Heart left ventricle (tissue), 16 donors: ENCODE data around the gene UBR1. TPM values are rescaled to one million over a fixed set of nuclear protein-coding genes. Genes with fewer than 3 reads are reported as not detected.

Experiments used
- ATAC-seq, 4 donors: fragments of 200-7000 bp; cut with Tn5 transposase; one replicate each; pipeline ENCODE4 v1.9.1; 2020 to 2022; ENCODE audit warnings: moderate library complexity in 4 of 4, mild to moderate bottlenecking in 3 of 4, moderate number of reproducible peaks in 1 of 4
- DNase-seq, 5 donors: peaks; one replicate each; pipeline ENCODE4 v3.0.0-alpha.2; 2020
- H3K27ac ChIP-seq, 12 donors: fragments of 200-600 bp; sonication (generic) in 4 of 12; one replicate each; pipeline versions ENCODE4 v1.5.0 to v1.8.0; 2016 to 2022; ENCODE audit warnings: mild to moderate bottlenecking in 2 of 12
- H3K27me3 ChIP-seq, 9 donors: fragments of 200-600 bp; sonication (generic) in 2 of 9; one replicate each; pipeline versions ENCODE4 v1.5.1 to v1.8.0; 2016 to 2022; ENCODE audit warnings: mild to moderate bottlenecking in 3 of 9
- H3K36me3 ChIP-seq, 9 donors: fragments of 200-600 bp; sonication (generic) in 2 of 9; one replicate each; pipeline versions ENCODE4 v1.5.0 to v1.8.0; 2018 to 2022; ENCODE audit warnings: mild to moderate bottlenecking in 2 of 9
- H3K4me1 ChIP-seq, 12 donors: fragments of 200-600 bp; sonication (generic) in 4 of 12; one replicate each; pipeline versions ENCODE4 v1.5.0 to v1.8.0; 2016 to 2022; ENCODE audit warnings: mild to moderate bottlenecking in 3 of 12
- H3K4me3 ChIP-seq, 12 donors: fragments of 200-600 bp; sonication (generic) in 4 of 12; one replicate each; pipeline versions ENCODE4 v1.5.0 to v1.8.0; 2017 to 2022; ENCODE audit warnings: mild to moderate bottlenecking in 9 of 12, moderate library complexity in 4 of 12
- H3K9me3 ChIP-seq, 12 donors: fragments of 200-600 bp; sonication (generic) in 4 of 12; one replicate each; pipeline versions ENCODE4 v1.5.0 to v1.8.0; 2016 to 2022; ENCODE audit warnings: mild to moderate bottlenecking in 1 of 12
- POLR2A ChIP-seq, 2 donors: fragments of 450-650 bp; IDR thresholded peaks; one replicate each; pipeline ENCODE4 v1.6.1; 2017; ENCODE audit warnings: antibody characterized with exemption in 2 of 2, mild to moderate bottlenecking in 2 of 2, moderate library complexity in 2 of 2
- WGBS, 4 donors: extraction: QIAGEN DNeasy Blood & Tissue Kit in 2 of 4; methylation state at CpG; one replicate each; pipeline versions ENCODE4 v1.1.5 to v1.1.7; 2013 to 2018; 5-methylcytosine and 5-hydroxymethylcytosine counted together
- intact Hi-C, 10 donors: fragments of 100-400 bp; cut with DNase I; formaldehyde crosslinking; loops; one replicate each; pipeline versions ENCODE4 v1.11.1 to v1.14.2; 2022
- polyA plus RNA-seq, 2 donors: library from polyadenylated mRNA; stranded (reverse); fragments of 200-250 nt; gene quantifications; one replicate each; pipeline ENCODE4 v1.2.3, GENCODE V29; 2013
- total RNA-seq, 9 donors: library from RNA; depleted of rRNA in 2 of 9; stranded (reverse); fragments of >200 nt in 2 of 9; fragmentation: NEBNext Ultra II Directional in 3 of 9; extraction: Animal tissue kit (Norgen Biotek cat#: 25700) in 3 of 9; gene quantifications; one replicate each; pipeline versions ENCODE4 v1.1.0 to v1.2.4, GENCODE V29; 2016 to 2023
- TF ChIP-seq, protein P1 (sequence below), 12 donors: fragments of 200-600 bp; sonication (generic) in 4 of 12; IDR thresholded peaks; one replicate each; pipeline versions ENCODE4 v1.5.0 to v1.8.0; 2018 to 2022; ENCODE audit warnings: antibody characterized with exemption in 12 of 12, mild to moderate bottlenecking in 5 of 12
- donor health status: ischemic (EF 13 %, LVEDD 7.1; RV severe dilation, severe dysfunction).
- donor health status: healthy with polysubstance abuse.
- donor health status: DM: no; HTN: yes; CAD: no.
- donor health status: DM: no; HTN: no; CAD: no.
- donor health status: ischemic (EF 25% LVEDD 6.9; RV normal size, moderate dysfunction).
- donor health status: ischemic (EF 25% LVEDD 5.7; RV mildly dilated, moderate dysfunction).
- donor health status: healthy.
- donor health status: DM: yes; HTN: yes; CAD: no.
- donor health status: ischemic (EF 35%, LVEDD 5.7; RV mildly dilated, moderate dysfunction).
- donor health status: nonischemic (EF 11% LVEDD 7.7; RV severe dilation, severe dysfunction).
- donor health status: DM: yes; HTN: yes; CAD: no.
- donor health status: PGD.
- donor health status: ischemic (EF 29% LVEDD 5.4; RV normal size, mild dysfunction).
- donor health status: nonischemic (EF 23%, LVEDD 6.1; RV moderate dilation, normal function).

UBR1 gene
- total and polyA plus RNA-seq, 11 donors = 4.9 to 38.9 (median 25.0) TPM

DNA sequence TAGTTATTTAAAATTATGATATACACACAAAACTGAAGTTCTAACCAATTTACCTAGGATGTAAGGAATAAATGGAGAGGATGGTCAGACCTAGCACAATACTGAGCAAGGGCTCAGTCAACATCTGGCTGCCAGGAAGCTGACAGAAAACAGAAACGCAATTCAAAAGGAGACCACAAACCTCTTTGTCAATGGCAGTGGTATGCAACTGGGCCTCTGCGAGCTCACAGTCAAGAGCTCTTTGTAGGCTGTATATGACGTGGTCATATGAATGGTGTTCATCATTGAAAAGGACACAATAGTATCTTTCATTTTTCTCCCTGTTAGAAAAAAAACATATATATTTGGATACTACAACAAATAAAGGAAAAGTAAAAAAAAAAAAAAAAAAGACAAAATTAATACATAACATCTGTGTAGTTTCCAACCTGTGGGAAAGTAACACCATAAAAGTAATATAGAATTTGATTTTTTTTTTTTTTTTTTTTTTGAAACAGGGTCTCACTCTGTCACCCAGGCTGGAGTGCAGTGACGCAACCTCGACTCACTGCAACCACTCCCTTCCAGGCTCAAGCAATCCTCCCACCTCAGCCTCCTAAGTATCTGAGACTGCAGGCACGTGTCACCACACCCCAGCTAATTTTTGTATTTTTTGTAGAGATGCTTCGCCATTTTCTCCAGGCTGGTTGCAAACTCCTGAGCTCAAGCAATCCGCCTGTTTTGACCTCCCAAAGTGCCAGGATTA, 37.9 kb downstream of the UBR1 start:
- 83 to 87% (median 86%) methylated on average over 8 of the region's 8 CpGs for WGBS, 4 donors
- Histone ChIP-seq H3K27ac (no peak overlapping the region), H3K9me3 (no peaks in the 10 kb centered on the region), H3K27me3 (no peaks in the 10 kb centered on the region), H3K4me1 (peaks cover 0 to 5% (median 0%) of the 10 kb centered on the region in 12 donors), H3K4me3 (no peak overlapping the region), H3K36me3 (peaks cover 0 to 100% (median 94%) of the 10 kb centered on the region in 9 donors)
- TF ChIP-seq, protein P1, sequence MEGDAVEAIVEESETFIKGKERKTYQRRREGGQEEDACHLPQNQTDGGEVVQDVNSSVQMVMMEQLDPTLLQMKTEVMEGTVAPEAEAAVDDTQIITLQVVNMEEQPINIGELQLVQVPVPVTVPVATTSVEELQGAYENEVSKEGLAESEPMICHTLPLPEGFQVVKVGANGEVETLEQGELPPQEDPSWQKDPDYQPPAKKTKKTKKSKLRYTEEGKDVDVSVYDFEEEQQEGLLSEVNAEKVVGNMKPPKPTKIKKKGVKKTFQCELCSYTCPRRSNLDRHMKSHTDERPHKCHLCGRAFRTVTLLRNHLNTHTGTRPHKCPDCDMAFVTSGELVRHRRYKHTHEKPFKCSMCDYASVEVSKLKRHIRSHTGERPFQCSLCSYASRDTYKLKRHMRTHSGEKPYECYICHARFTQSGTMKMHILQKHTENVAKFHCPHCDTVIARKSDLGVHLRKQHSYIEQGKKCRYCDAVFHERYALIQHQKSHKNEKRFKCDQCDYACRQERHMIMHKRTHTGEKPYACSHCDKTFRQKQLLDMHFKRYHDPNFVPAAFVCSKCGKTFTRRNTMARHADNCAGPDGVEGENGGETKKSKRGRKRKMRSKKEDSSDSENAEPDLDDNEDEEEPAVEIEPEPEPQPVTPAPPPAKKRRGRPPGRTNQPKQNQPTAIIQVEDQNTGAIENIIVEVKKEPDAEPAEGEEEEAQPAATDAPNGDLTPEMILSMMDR (IDR thresholded peaks at IDR 0.05) = no peak
- TF ChIP-seq POLR2A (IDR thresholded peaks at IDR 0.05) = no peak
- no peak for ATAC-seq
- DNase-seq = no peak
- intact Hi-C loops = loop anchor here in 1 of 10 donors (10.0 kb wide), 1 partner anchor 63 kb away; no protein-coding TSS in a partner anchor

DNA sequence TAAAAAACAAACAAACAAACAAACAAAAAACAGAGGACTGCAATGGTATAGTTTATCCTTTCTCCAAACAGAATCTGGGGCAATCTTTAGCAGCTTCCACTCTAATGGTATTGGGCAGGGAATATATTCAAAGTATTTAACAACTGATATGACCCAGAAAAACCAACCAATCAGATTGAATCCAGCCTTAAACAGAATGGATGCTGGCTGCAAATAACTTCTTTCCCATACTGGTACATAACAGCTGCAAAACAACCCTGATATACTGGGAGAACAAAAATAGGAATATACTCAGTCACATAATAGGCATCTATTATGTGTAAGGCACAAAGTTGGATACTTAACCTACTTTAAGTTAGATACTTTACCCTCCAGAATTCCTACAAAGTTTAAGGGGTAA, 49.1 kb downstream of the UBR1 start:
- Histone ChIP-seq H3K4me3 (no peak overlapping the region), H3K36me3 (peaks cover 3 to 100% (median 98%) of the 10 kb centered on the region in 9 donors)

DNA sequence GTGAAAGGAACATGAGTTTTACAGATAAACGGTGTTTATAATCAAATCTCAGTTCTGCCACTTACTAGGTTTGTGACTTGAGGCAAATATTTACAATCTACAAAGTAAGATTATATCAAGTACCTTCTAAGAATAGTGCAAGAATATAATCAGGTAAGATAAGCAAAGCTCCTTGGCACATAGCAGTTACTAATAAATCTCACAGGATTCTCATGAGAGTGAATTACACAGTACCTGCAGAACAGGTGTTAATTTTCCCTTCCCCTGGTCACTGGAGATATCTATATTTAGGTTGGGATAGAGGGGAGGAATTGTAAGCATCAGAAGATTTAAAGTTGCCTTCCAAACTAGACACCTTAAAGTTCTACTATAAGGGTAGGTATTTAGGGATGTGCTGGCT, 53.0 kb downstream of the UBR1 start:
- no peaks in the 10 kb centered on the region for H3K27me3 ChIP-seq
- H3K9me3 ChIP-seq = no peaks in the 10 kb centered on the region
- WGBS, 4 donors = 45 to 70% (median 56%) methylated on average over 1 of the region's 1 CpG
- H3K4me1 ChIP-seq = peaks cover 0 to 6% (median 0%) of the 10 kb centered on the region in 12 donors
- DNase-seq (no peak), ATAC-seq (no peak)
- no peak overlapping the region for H3K4me3 ChIP-seq
- peaks cover 0 to 99% (median 96%) of the 10 kb centered on the region in 9 donors for H3K36me3 ChIP-seq
- TF ChIP-seq POLR2A (IDR thresholded peaks at IDR 0.05) = no peak
- TF ChIP-seq, protein P1 (IDR thresholded peaks at IDR 0.05) = no peak
- intact Hi-C loops = no loop called here
- H3K27ac ChIP-seq = no peak overlapping the region

More for the DNA sequence above, 49.1 kb downstream of the UBR1 start:
- intact Hi-C loops = no loop called here
- ATAC-seq (no peak), DNase-seq (no peak)
- Histone ChIP-seq H3K4me1 (peaks cover 0 to 6% (median 0%) of the 10 kb centered on the region in 12 donors), H3K9me3 (no peaks in the 10 kb centered on the region), H3K27ac (no peak overlapping the region), H3K27me3 (no peaks in the 10 kb centered on the region)
- TF ChIP-seq, protein P1 (IDR thresholded peaks at IDR 0.05) = no peak
- TF ChIP-seq POLR2A (IDR thresholded peaks at IDR 0.05) = no peak

DNA sequence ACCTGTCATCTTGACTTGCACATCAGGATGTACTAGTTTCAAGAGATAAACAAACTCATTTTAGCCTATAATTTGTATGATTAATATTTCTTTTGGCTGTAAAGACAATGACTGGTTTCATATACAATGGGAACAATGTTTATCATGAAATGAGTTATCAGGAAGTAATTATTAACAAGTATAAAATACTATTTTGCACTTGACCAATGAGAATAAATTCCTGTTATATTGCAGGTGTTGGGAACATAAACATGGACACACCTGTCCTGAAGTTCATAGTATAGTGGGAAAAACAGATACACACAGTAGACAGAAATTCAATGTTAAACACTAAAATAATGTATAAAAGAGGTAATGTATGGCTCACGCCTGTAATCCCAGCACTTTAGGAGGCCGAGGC, 56.9 kb downstream of the UBR1 start:
- H3K4me3 ChIP-seq = no peak overlapping the region
- no peak for ATAC-seq
- intact Hi-C loops = no loop called here
- H3K4me1 ChIP-seq = peaks cover 0 to 6% (median 0%) of the 10 kb centered on the region in 12 donors
- H3K9me3 ChIP-seq = no peaks in the 10 kb centered on the region
- no peak for TF ChIP-seq POLR2A (IDR thresholded peaks at IDR 0.05)
- TF ChIP-seq, protein P1 (IDR thresholded peaks at IDR 0.05) = no peak
- DNase-seq = no peak
- H3K27ac ChIP-seq = no peak overlapping the region
- H3K27me3 ChIP-seq = no peaks in the 10 kb centered on the region
- peaks cover 0 to 99% (median 96%) of the 10 kb centered on the region in 9 donors for H3K36me3 ChIP-seq
- WGBS, 4 donors = 95 to 100% (median 98%) methylated on average over 2 of the region's 2 CpGs
